ENCODE results near the gene ANKRD24. TPM values are rescaled to one million over a fixed set of nuclear protein-coding genes. Genes with fewer than 3 reads are reported as not detected.

Gene ANKRD24
- total RNA-seq, 1 experiment from 2014 or later, result 2.4 TPM

GRCh38 chr19:4264812-4265211 lies 82.3 kb downstream of the ANKRD24 start:
- H2BK20ac ChIP-seq (ENCODE audit: low read depth, low read length, poor library complexity, severe bottlenecking), result no peak overlapping the region
- no peak overlapping the region for H3K4ac ChIP-seq (ENCODE audit: low read depth, low read length)
- no peak overlapping the region for H3K18ac ChIP-seq (ENCODE audit: insufficient read length, low read depth, low read length)
- H2AK5ac ChIP-seq (ENCODE audit: insufficient read length, low read length), result no peak overlapping the region
- no peak overlapping the region for H4K5ac ChIP-seq (ENCODE audit: insufficient read length, low read depth, low read length)
- H3K27ac Mint-ChIP-seq, result no peak overlapping the region
- no peaks in the 10 kb centered on the region for H3K23me2 ChIP-seq (ENCODE audit: insufficient read length, low read depth, low read length, poor library complexity, severe bottlenecking)
- no peak overlapping the region for H4K91ac ChIP-seq (ENCODE audit: insufficient read length, low read depth, low read length)
- H2BK15ac ChIP-seq (ENCODE audit: low read depth, low read length), result no peak overlapping the region
- H3K4me1 Mint-ChIP-seq, result peaks cover 2 to 5% of the 10 kb centered on the region in 2 experiments; a peak in 3 of 4 replicates
- H3K27me3 Mint-ChIP-seq (ENCODE audit: low read depth), result no peaks in the 10 kb centered on the region
- H3K27ac ChIP-seq (ENCODE audit: insufficient read length, low read depth, low read length), result no peak overlapping the region
- no peak overlapping the region for H2BK12ac ChIP-seq (ENCODE audit: insufficient read length, low read depth, low read length)
- H3K14ac ChIP-seq (ENCODE audit: insufficient read depth, low read length), result no peak overlapping the region
- no peaks in the 10 kb centered on the region for H4K20me1 ChIP-seq (ENCODE audit: control insufficient read depth, insufficient read depth, insufficient read length)
- no peaks in the 10 kb centered on the region for H3K9me3 ChIP-seq (ENCODE audit: control insufficient read depth, low read depth, low read length)
- H3K27me3 ChIP-seq (ENCODE audit: insufficient read depth, low read length), result no peaks in the 10 kb centered on the region
- peaks cover 11 to 61% (median 38%) of the 10 kb centered on the region in 3 experiments; a peak in 6 of 7 replicates for H3K36me3 Mint-ChIP-seq (ENCODE audit: insufficient read depth in 1 of 3, low read depth in 3 of 3)
- H3K4me1 ChIP-seq (ENCODE audit: insufficient read depth, low read length), result no peaks in the 10 kb centered on the region
- WGBS (ENCODE audit: extremely low coverage, insufficient read length, low lambda C conversion rate), result no CpG with 5 or more reads among the region's 4 CpGs
- no peak for TF ChIP-seq CTCF (conservative IDR thresholded peaks at IDR 0.05)
- H3K79me2 ChIP-seq (ENCODE audit: insufficient read depth, low read length), result no peaks in the 10 kb centered on the region
- H3K79me1 ChIP-seq (ENCODE audit: insufficient read depth, low read depth, low read length, poor library complexity, severe bottlenecking), result no peaks in the 10 kb centered on the region
- H4K8ac ChIP-seq (replicated peaks; ENCODE audit: insufficient read length, low read depth, low read length), result no peak overlapping the region
- no peak overlapping the region for H2AFZ ChIP-seq (ENCODE audit: low read length)
- no peaks in the 10 kb centered on the region for H3K9me3 Mint-ChIP-seq
- H3K9ac ChIP-seq (ENCODE audit: extremely low read depth, insufficient read length, low read length), result no peak overlapping the region
- no peak overlapping the region for H3K4me2 ChIP-seq (ENCODE audit: insufficient read depth, insufficient read length, low read length)
- no peak overlapping the region for H3K4me3 Mint-ChIP-seq
- H3K56ac ChIP-seq (ENCODE audit: insufficient read length, low read depth, low read length), result no peak overlapping the region
- no peak for DNase-seq
- no peak overlapping the region for H2BK120ac ChIP-seq (ENCODE audit: low read depth, low read length, poor library complexity, severe bottlenecking)
- no peak overlapping the region for H3T11ph ChIP-seq (ENCODE audit: low read length)
- no peak overlapping the region for H2BK5ac ChIP-seq (ENCODE audit: insufficient read length, low read length)
- H3K23ac ChIP-seq (ENCODE audit: insufficient read length, low read depth, low read length), result no peak overlapping the region

All from H9 (cell line).